HUES64 (cell line): ENCODE measurements around the gene FBLN2.

Experiments
- H3K27ac ChIP-seq: 2 replicates; pipeline ENCODE4 v1.7.0; 2013; ENCODE audit warnings: low read depth, low read length, inconsistent platforms
- H3K27me3 ChIP-seq: 2 replicates; pipeline ENCODE4 v1.6.1; 2013; ENCODE audit warnings: mild to moderate bottlenecking, low read length; ENCODE audit not compliant: insufficient read depth
- H3K36me3 ChIP-seq: 2 replicates; pipeline ENCODE4 v1.6.1; 2013; ENCODE audit warnings: mild to moderate bottlenecking, low read length; ENCODE audit not compliant: insufficient read depth
- H3K4me1 ChIP-seq: 2 replicates; pipeline ENCODE4 v1.6.1; 2013; ENCODE audit warnings: mild to moderate bottlenecking, low read length, moderate library complexity; ENCODE audit not compliant: insufficient read depth
- H3K4me3 ChIP-seq: 2 replicates; pipeline ENCODE4 v1.5.1; 2013; ENCODE audit warnings: mild to moderate bottlenecking, low read length, moderate library complexity
- H3K9ac ChIP-seq: 2 replicates; pipeline ENCODE4 v1.6.1; 2013; ENCODE audit warnings: mild to moderate bottlenecking, low read depth, low read length
- H3K9me3 ChIP-seq: 2 replicates; pipeline ENCODE4 v1.6.1; 2013; ENCODE audit warnings: low read depth, low read length; ENCODE audit not compliant: insufficient read depth
- WGBS: fragments of 150-250, 120-280 bp; methylation state at CpG from one replicate; pipeline ENCODE4 v1.1.7; 2013; ENCODE audit warnings: missing lambda C conversion rate; 5-methylcytosine and 5-hydroxymethylcytosine counted together

Gene FBLN2

GRCh38 chr3:13666227-13666619 lies 117.3 kb downstream of the FBLN2 start:
- no peaks in the 10 kb centered on the region for H3K27me3 ChIP-seq
- 93% methylated on average over 3 of the region's 4 CpGs for WGBS

DNA sequence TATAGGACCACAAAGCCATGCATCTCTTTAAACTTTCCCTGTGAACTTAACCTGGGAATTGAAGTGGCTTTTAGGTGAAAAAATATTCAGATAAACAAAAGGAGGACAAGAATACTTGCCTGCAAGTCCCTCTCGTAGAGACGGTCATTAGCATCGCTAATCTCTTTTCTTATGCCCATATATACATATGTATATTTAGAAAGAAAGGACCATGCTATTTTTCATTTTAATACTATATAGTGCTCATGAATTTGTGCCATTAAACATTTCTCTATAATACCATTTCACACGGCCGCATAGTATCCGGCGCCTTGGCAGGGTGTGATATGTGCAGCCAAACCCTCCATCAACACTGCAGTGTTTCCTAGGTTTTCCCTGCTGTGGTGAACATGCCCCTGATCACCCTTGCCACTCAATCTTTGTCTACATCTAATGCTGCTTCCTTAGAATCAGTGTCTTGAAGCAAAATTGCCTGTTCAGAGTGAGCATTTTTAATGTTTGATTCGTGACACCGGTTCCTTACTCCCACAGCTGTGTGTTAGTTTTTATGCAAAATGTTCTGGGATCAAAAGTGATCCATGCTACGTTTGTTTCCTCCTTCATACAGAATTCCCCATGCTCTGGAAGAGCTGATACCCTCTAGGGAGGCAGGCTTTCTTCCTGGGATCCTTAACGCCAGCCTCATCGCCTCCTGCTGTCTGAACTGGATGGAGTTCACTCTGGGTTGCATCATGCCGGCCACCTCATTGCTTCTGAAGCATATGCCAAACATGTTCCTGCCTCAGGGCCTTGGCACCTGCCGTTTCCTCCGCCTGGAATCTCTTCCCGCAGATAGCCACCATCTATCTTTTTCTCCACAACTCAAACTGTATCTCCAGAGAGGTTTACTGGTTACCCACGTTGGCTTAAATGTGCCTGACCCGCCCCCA lies 118.1 kb downstream of the FBLN2 start:
- Histone ChIP-seq H3K9ac (no peak overlapping the region), H3K36me3 (no peaks in the 10 kb centered on the region), H3K4me3 (no peak overlapping the region), H3K27me3 (no peaks in the 10 kb centered on the region), H3K9me3 (no peaks in the 10 kb centered on the region), H3K27ac (no peak overlapping the region), H3K4me1 (peaks cover 8% of the 10 kb centered on the region)
- WGBS, result 84% methylated on average over 15 of the region's 18 CpGs

More at GRCh38 chr3:13666227-13666619, 117.3 kb downstream of the FBLN2 start:
- H3K36me3 ChIP-seq, result no peaks in the 10 kb centered on the region
- H3K9me3 ChIP-seq, result no peaks in the 10 kb centered on the region
- no peak overlapping the region for H3K9ac ChIP-seq
- H3K4me1 ChIP-seq, result peaks cover 6% of the 10 kb centered on the region; the same call in 1 of the 2 replicates
- no peak overlapping the region for H3K27ac ChIP-seq
- H3K4me3 ChIP-seq, result no peak overlapping the region

DNA sequence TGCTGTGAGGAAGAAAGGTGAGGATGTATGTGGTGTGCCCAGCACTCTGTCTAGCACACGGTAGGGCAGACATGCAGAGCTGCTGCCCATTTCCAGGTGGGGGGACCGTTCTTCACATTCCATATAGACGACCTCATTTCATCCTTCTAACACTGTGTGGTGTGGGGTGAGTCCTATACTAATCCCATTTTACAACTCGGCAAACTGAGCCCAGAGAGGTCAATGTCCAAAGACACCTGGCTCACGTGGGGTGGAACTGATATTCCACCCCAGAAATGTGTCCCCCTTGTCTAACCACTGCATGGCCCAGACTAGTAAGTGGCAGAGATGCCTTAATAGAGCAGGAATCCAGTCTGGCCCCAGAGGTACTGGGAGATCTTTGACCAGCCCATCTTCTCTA lies 119.2 kb downstream of the FBLN2 start:
- Histone ChIP-seq H3K4me3 (no peak overlapping the region), H3K4me1 (peaks cover 8% of the 10 kb centered on the region), H3K9me3 (no peaks in the 10 kb centered on the region), H3K27ac (no peak overlapping the region), H3K36me3 (no peaks in the 10 kb centered on the region), H3K27me3 (no peaks in the 10 kb centered on the region), H3K9ac (no peak overlapping the region)
- 87% methylated on average over 4 of the region's 5 CpGs for WGBS

DNA sequence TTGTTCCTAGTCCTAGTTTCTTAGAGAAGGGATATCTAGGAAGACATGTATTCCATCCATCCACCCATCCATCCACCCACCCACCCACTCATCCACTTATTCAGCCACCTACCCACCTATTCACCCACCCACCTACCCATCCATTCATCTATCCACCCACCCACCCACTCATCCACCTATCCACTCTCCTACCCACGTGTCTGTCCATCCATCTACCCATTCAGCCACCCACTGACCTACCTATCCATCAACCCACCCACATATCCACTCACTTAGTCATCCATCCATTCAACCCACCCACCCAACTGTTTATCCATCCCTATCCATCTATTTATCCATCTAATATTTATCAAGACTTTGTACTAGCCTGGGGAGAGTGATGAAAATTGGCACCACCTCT lies 120.5 kb downstream of the FBLN2 start:
- no peaks in the 10 kb centered on the region for H3K36me3 ChIP-seq
- H3K9me3 ChIP-seq, result no peaks in the 10 kb centered on the region
- no peak overlapping the region for H3K27ac ChIP-seq
- no peak overlapping the region for H3K4me3 ChIP-seq
- H3K27me3 ChIP-seq, result no peaks in the 10 kb centered on the region
- H3K4me1 ChIP-seq, result peaks cover 8% of the 10 kb centered on the region
- 85% methylated on average over 1 of the region's 1 CpG for WGBS
- no peak overlapping the region for H3K9ac ChIP-seq

GRCh38 chr3:13670292-13670691 lies 121.4 kb downstream of the FBLN2 start:
- WGBS, result 91% methylated on average over 4 of the region's 4 CpGs
- Histone ChIP-seq H3K9me3 (no peaks in the 10 kb centered on the region), H3K4me1 (peaks cover 8% of the 10 kb centered on the region), H3K36me3 (no peaks in the 10 kb centered on the region), H3K27ac (no peak overlapping the region), H3K9ac (no peak overlapping the region), H3K4me3 (no peak overlapping the region), H3K27me3 (no peaks in the 10 kb centered on the region)

DNA sequence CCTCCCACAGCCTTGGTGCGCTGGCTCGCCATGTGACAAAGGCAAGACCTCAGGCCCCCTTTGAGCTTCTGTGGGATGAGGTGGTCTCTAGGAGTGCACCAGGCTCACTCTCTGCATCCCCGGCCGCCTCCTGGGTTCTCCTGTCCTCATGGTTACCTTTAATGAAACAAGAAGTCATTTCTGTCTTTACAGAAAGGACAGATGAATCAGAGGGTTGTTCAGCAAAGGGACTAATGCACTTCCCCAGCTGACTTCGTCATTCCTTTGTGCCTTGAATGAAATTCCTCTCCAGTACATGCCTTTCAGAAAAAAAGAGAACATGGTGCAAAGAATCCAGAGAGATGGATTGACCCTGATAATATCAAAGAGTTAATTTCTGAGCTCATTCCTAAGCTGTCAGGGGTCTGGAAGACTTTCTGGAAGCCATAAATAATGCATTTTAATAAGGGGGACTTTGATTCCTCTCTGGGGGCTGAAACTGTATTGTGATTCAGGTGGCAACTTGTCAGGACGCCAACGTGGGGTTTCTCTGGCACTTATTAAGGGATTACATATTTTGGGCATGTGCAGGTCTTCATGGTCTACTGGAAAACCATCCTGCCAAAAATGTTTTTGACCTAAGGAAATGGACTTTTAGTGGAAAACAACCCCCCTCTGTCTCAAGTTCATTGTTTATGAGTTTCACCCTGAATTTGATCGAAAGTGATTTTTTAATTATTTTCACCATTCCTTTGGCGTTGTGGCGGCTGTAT lies 122.7 kb downstream of the FBLN2 start:
- Histone ChIP-seq H3K36me3 (no peaks in the 10 kb centered on the region), H3K27ac (no peak overlapping the region), H3K9me3 (no peaks in the 10 kb centered on the region), H3K9ac (no peak overlapping the region), H3K4me1 (peaks cover 8% of the 10 kb centered on the region), H3K27me3 (no peaks in the 10 kb centered on the region), H3K4me3 (no peak overlapping the region)
- 84% methylated on average over 10 of the region's 10 CpGs for WGBS

GRCh38 chr3:13673207-13673606 lies 124.3 kb downstream of the FBLN2 start:
- Histone ChIP-seq H3K4me1 (peaks cover 2% of the 10 kb centered on the region; the same call in 1 of the 2 replicates), H3K9ac (no peak overlapping the region), H3K9me3 (no peaks in the 10 kb centered on the region), H3K4me3 (no peak overlapping the region), H3K36me3 (no peaks in the 10 kb centered on the region), H3K27ac (no peak overlapping the region), H3K27me3 (no peaks in the 10 kb centered on the region)
- WGBS, result 89% methylated on average over 6 of the region's 6 CpGs

DNA sequence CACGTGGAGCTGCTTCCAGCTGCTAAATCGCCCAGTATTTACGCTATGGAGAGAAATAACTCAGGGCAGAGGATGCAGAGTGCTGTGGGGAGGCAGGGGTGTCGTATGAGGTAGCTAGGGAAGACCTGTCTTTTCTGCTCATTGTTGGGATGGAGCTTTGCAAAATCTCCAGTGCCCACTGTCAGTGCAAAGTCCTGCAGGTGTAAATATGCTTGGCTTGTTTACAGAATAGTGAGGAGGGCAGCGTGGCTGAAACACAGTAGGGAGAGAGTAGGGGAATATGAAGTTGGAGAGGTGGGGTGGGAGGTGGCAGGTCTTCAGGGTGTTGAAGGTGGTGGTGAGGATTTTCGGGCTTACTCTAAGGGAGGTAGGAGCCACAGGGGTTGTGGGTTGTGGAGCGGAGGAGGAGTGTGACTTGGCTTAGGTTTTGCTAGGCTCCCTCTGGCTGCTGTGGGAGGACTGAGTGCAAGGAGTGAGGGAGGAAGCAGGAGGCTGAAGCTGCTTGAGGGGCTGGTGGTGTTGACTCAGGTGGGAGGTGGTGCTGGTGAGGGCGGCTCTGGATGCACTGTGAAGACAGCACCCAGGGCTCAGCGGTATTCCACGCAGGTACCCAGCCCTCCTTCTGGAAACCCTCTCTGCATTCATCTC lies 125.7 kb downstream of the FBLN2 start:
- Histone ChIP-seq H3K9ac (no peak overlapping the region), H3K36me3 (no peaks in the 10 kb centered on the region), H3K27ac (no peak overlapping the region), H3K9me3 (no peaks in the 10 kb centered on the region), H3K27me3 (no peaks in the 10 kb centered on the region), H3K4me1 (peaks cover 2% of the 10 kb centered on the region; the same call in 1 of the 2 replicates), H3K4me3 (no peak overlapping the region)
- 87% methylated on average over 10 of the region's 10 CpGs for WGBS

DNA sequence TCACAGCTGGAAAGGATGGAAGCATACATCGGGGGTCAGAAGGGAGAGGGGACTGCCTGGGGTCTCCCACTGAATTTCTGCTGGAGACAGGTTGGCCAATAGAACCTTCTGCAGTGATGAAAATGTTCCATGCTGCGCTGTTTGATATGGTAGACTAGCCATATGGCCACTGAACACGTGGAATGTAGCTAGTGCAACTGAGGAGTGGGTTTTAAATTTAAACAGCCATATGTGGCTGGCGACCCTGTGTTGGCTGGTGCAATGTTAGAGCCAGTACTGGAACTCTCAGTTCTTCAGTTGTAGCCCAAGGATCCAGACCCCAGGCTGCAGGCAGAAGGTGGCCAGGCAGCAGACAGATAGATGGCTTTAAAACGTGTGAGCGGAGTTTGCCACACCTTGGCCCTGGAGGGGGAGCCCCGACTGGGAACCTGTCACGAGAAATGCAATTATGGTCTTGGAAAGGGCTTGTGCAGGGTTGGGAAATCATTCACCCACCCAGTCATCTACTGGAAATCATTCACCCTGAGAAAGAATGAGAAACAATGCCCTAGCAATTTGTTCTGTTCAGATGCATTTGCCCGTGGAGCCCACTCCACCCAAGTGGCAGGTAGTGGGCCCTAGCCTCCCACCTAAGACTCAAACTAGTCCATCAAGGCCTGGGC lies 127.6 kb downstream of the FBLN2 start:
- Histone ChIP-seq H3K27ac (no peak overlapping the region), H3K36me3 (no peaks in the 10 kb centered on the region), H3K9me3 (no peaks in the 10 kb centered on the region), H3K4me1 (peaks cover under 1% of the 10 kb centered on the region; the same call in 1 of the 2 replicates), H3K4me3 (no peak overlapping the region), H3K9ac (no peak overlapping the region), H3K27me3 (no peaks in the 10 kb centered on the region)
- whole genome bisulfite sequencing, result 90% methylated on average over 9 of the region's 9 CpGs

- WGBS, result 90% methylated on average over 4 of the region's 4 CpGs
These were observed 128.3 kb downstream of the FBLN2 start for GRCh38 chr3:13677272-13677671.

More at GRCh38 chr3:13677272-13677671, 128.3 kb downstream of the FBLN2 start:
- H3K9ac ChIP-seq, result no peak overlapping the region
- no peaks in the 10 kb centered on the region for H3K4me1 ChIP-seq
- H3K27me3 ChIP-seq, result no peaks in the 10 kb centered on the region
- no peaks in the 10 kb centered on the region for H3K36me3 ChIP-seq
- H3K9me3 ChIP-seq, result no peaks in the 10 kb centered on the region
- no peak overlapping the region for H3K27ac ChIP-seq
- H3K4me3 ChIP-seq, result no peak overlapping the region
